H1 (cell line): ENCODE measurements around the gene SYT2. TPM values are rescaled to one million over a fixed set of nuclear protein-coding genes. Genes with fewer than 3 reads are reported as not detected.

Experiments
- CTCF ChIA-PET: fragments of 300-600 bp; sonication (Branson Sonifier 250); formaldehyde crosslinking; loops from one replicate; lab custom pipeline; 2021; ENCODE audit not compliant: partially characterized antibody; lab: Charles Lee
- POLR2A ChIA-PET: fragments of 300-600 bp; sonication (Branson Sonifier 250); formaldehyde crosslinking; loops from one replicate; lab custom pipeline; 2021; ENCODE audit warnings: inconsistent platforms; ENCODE audit not compliant: partially characterized antibody; lab: Charles Lee
- DNase-seq, 2 experiments: peaks; one replicate each; pipeline versions ENCODE4 v3.0.0 to v3.0.0-alpha.2; 2010 to 2022; ENCODE audit warnings: low spot score in 2 of 2, low read depth in 1 of 2, mixed read lengths in 1 of 2
- FAIRE-seq: peaks from 2 replicates; lab custom pipeline; 2011; peaks lifted over from hg19 to GRCh38; lab: Jason Lieb, UNC
- H2AFZ ChIP-seq: 2 replicates; pipeline ENCODE4 v1.8.1; 2012; ENCODE audit warnings: low read length, inconsistent platforms
- H2AK5ac ChIP-seq: 2 replicates; pipeline ENCODE4 v1.6.1; 2013; ENCODE audit warnings: low read depth, low read length
- H2BK120ac ChIP-seq: replicated peaks from 2 replicates; pipeline ENCODE3; 2013; ENCODE audit warnings: low read depth, low read length, inconsistent platforms
- H2BK12ac ChIP-seq: 2 replicates; pipeline ENCODE4 v1.6.1; 2013; ENCODE audit warnings: low read depth, low read length
- H2BK15ac ChIP-seq: 2 replicates; pipeline ENCODE4 v1.6.1; 2013; ENCODE audit warnings: low read length
- H2BK20ac ChIP-seq: 2 replicates; pipeline ENCODE4 v1.6.1; 2013; ENCODE audit warnings: low read length
- H2BK5ac ChIP-seq: 2 replicates; pipeline ENCODE4 v1.6.1; 2013; ENCODE audit warnings: low read depth, low read length
- H3K14ac ChIP-seq: 2 replicates; pipeline ENCODE4 v1.6.1; 2013; ENCODE audit warnings: inconsistent platforms; ENCODE audit not compliant: insufficient read length
- H3K18ac ChIP-seq: 2 replicates; pipeline ENCODE4 v1.6.1; 2013; ENCODE audit warnings: low read length; ENCODE audit errors: extremely low read depth
- H3K23ac ChIP-seq: 2 replicates; pipeline ENCODE4 v1.6.1; 2013; ENCODE audit warnings: inconsistent platforms; ENCODE audit not compliant: insufficient read length
- H3K23me2 ChIP-seq: 2 replicates; pipeline ENCODE4 v1.6.1; 2013; ENCODE audit warnings: low read depth, low read length
- H3K27ac ChIP-seq: 2 replicates; pipeline ENCODE4 v1.6.1; 2011; ENCODE audit warnings: low read depth, low read length, inconsistent platforms
- H3K27me3 ChIP-seq, 4 experiments: replicated peaks in 1 of 4; 1 replicate in 1 of 4; 2 replicates in 3 of 4; pipeline versions ENCODE4 v1.6.1 to v1.8.1; 2011 to 2013; ENCODE audit warnings: low read length in 3 of 4, mild to moderate bottlenecking in 3 of 4, inconsistent platforms in 2 of 4, mixed read lengths in 2 of 4, moderate library complexity in 1 of 4; ENCODE audit not compliant: control insufficient read depth in 3 of 4, insufficient read depth in 3 of 4; ENCODE audit errors: extremely low read depth in 1 of 4
- H3K36me3 ChIP-seq, 4 experiments: 2 replicates each; pipeline versions ENCODE4 v1.6.1 to v1.8.1; 2011 to 2013; ENCODE audit warnings: mild to moderate bottlenecking in 4 of 4, low read length in 3 of 4, moderate library complexity in 2 of 4, control low read depth in 1 of 4, inconsistent platforms in 1 of 4; ENCODE audit not compliant: insufficient read depth in 4 of 4, control insufficient read depth in 2 of 4
- H3K4ac ChIP-seq: replicated peaks from 2 replicates; pipeline ENCODE3; 2013; ENCODE audit warnings: low read length, low read depth, mixed read lengths, inconsistent platforms; ENCODE audit not compliant: insufficient read length
- H3K4me1 ChIP-seq, 4 experiments: replicated peaks in 1 of 4; 1 replicate in 1 of 4; 2 replicates in 3 of 4; pipeline versions ENCODE4 v1.6.1 to v1.8.1; 2011 to 2013; ENCODE audit warnings: low read length in 3 of 4, inconsistent platforms in 2 of 4, mixed read lengths in 1 of 4; ENCODE audit not compliant: insufficient read depth in 4 of 4, control insufficient read depth in 3 of 4
- H3K4me2 ChIP-seq, 2 experiments: 2 replicates each; pipeline versions ENCODE4 v1.6.1 to v1.8.1; 2011 to 2013; ENCODE audit warnings: low read depth in 2 of 2, low read length in 2 of 2, control low read depth in 1 of 2, inconsistent platforms in 1 of 2, mild to moderate bottlenecking in 1 of 2; ENCODE audit not compliant: insufficient read depth in 1 of 2
- H3K4me3 ChIP-seq, 4 experiments: fragments of 200-600, 300-600 bp in 1 of 4; sonication (generic), shearing (Covaris generic), sonication (Bioruptor Twin) in 1 of 4; 2 replicates each; pipeline versions ENCODE4 v1.5.1 to v1.8.1; 2011 to 2016; ENCODE audit warnings: low read length in 4 of 4, low read depth in 3 of 4, control low read depth in 2 of 4, inconsistent platforms in 2 of 4, mild to moderate bottlenecking in 2 of 4, mixed read lengths in 1 of 4, moderate library complexity in 1 of 4; ENCODE audit not compliant: insufficient read depth in 2 of 4; ENCODE audit errors: extremely low read depth in 1 of 4
- H3K56ac ChIP-seq: replicated peaks from 2 replicates; pipeline ENCODE3; 2013; ENCODE audit warnings: low read depth, mild to moderate bottlenecking, mixed read lengths, low read length, inconsistent platforms; ENCODE audit not compliant: insufficient read length
- H3K79me1 ChIP-seq: 2 replicates; pipeline ENCODE4 v1.6.1; 2013; ENCODE audit warnings: low read depth, low read length, control low read depth
- H3K79me2 ChIP-seq, 2 experiments: 2 replicates each; pipeline versions ENCODE4 v1.6.1 to v1.8.1; 2012 to 2013; ENCODE audit warnings: low read length in 2 of 2, mild to moderate bottlenecking in 2 of 2, inconsistent platforms in 1 of 2; ENCODE audit not compliant: insufficient read depth in 2 of 2, control insufficient read depth in 1 of 2
- H3K9ac ChIP-seq, 4 experiments: replicated peaks in 1 of 4; 1 replicate in 1 of 4; 2 replicates in 3 of 4; pipeline versions ENCODE4 v1.6.1 to v1.8.1; 2011 to 2013; ENCODE audit warnings: low read depth in 3 of 4, low read length in 3 of 4, control low read depth in 2 of 4, mild to moderate bottlenecking in 2 of 4, moderate library complexity in 2 of 4, inconsistent platforms in 1 of 4; ENCODE audit errors: extremely low read depth in 1 of 4
- H3K9me3 ChIP-seq, 2 experiments: 2 replicates each; pipeline versions ENCODE4 v1.6.1 to v1.8.1; 2012 to 2013; ENCODE audit warnings: mild to moderate bottlenecking in 2 of 2, moderate library complexity in 2 of 2, control low read depth in 1 of 2, inconsistent platforms in 1 of 2, low read depth in 1 of 2, low read length in 1 of 2, mixed read lengths in 1 of 2; ENCODE audit not compliant: insufficient read depth in 2 of 2
- H4K20me1 ChIP-seq, 2 experiments: replicated peaks in 1 of 2; 2 replicates each; pipeline versions ENCODE3 to v1.8.1; 2011 to 2013; ENCODE audit warnings: inconsistent platforms in 2 of 2, low read length in 2 of 2, mild to moderate bottlenecking in 1 of 2; ENCODE audit not compliant: insufficient read depth in 2 of 2, control insufficient read depth in 1 of 2
- H4K5ac ChIP-seq: 2 replicates; pipeline ENCODE4 v1.6.1; 2013; ENCODE audit warnings: low read length, low read depth, mixed read lengths, inconsistent platforms; ENCODE audit not compliant: insufficient read length
- H4K8ac ChIP-seq: 2 replicates; pipeline ENCODE4 v1.8.0; 2013; ENCODE audit warnings: mild to moderate bottlenecking, moderate library complexity, low read length, inconsistent platforms; ENCODE audit not compliant: insufficient read depth; ENCODE audit errors: extremely low read depth
- H4K91ac ChIP-seq: replicated peaks from 2 replicates; pipeline ENCODE3; 2013; ENCODE audit warnings: low read length, mixed read lengths, inconsistent platforms; ENCODE audit not compliant: insufficient read length
- CBX8 ChIP-seq: fragments of 300-800, 300-1000 bp; sonication (generic); IDR thresholded peaks from 2 replicates; pipeline ENCODE4 v1.7.1; 2016; ENCODE audit warnings: low read depth, low read length, borderline replicate concordance
- CTBP2 ChIP-seq: IDR thresholded peaks from 2 replicates; pipeline ENCODE4 v1.7.0; 2011; ENCODE audit warnings: borderline replicate concordance, mild to moderate bottlenecking, moderate library complexity, mixed read lengths, low read length; ENCODE audit not compliant: insufficient read depth, insufficient read length
- EP300 ChIP-seq, 2 experiments: IDR thresholded peaks; 1 replicate in 1 of 2; 2 replicates in 1 of 2; pipeline ENCODE4 v1.6.1; 2011 to 2012; ENCODE audit warnings: low read depth in 2 of 2, low read length in 2 of 2, mild to moderate bottlenecking in 2 of 2, borderline replicate concordance in 1 of 2, inconsistent platforms in 1 of 2, moderate library complexity in 1 of 2
- HDAC2 ChIP-seq, 2 experiments: fragments of 300-600 bp in 1 of 2; sonication (generic) in 1 of 2; IDR thresholded peaks; 2 replicates each; pipeline ENCODE4 v1.6.1; 2011 to 2012; ENCODE audit warnings: low read depth in 2 of 2, low read length in 2 of 2, mild to moderate bottlenecking in 2 of 2, moderate library complexity in 2 of 2, borderline replicate concordance in 1 of 2, inconsistent platforms in 1 of 2
- HDAC6 ChIP-seq: IDR thresholded peaks from one replicate; pipeline ENCODE4 v1.7.1; 2012; ENCODE audit warnings: low read depth, mild to moderate bottlenecking, inconsistent platforms, low read length, moderate library complexity
- KDM1A ChIP-seq: fragments of 200-600, 300-600 bp; sonication (generic); IDR thresholded peaks from 2 replicates; pipeline ENCODE4 v1.7.1; 2016; ENCODE audit warnings: mild to moderate bottlenecking, low read length, borderline replicate concordance
- MAFK ChIP-seq: IDR thresholded peaks from 2 replicates; pipeline ENCODE4 v1.6.1; 2012; ENCODE audit warnings: low read depth, mild to moderate bottlenecking, improper control_type of control experiment, low read length
- POLR2A ChIP-seq, 2 experiments: IDR thresholded peaks; 1 replicate in 1 of 2; 2 replicates in 1 of 2; pipeline ENCODE4 v1.6.1; 2011; ENCODE audit warnings: low read depth in 2 of 2, low read length in 2 of 2, mild to moderate bottlenecking in 2 of 2; ENCODE audit errors: control extremely low read depth in 1 of 2
- RAD21 ChIP-seq, 2 experiments: IDR thresholded peaks in 1 of 2; conservative IDR thresholded peaks in 1 of 2; 2 replicates each; pipeline ENCODE4 v1.6.1; 2011; ENCODE audit warnings: low read depth in 2 of 2, low read length in 2 of 2, improper control_type of control experiment in 1 of 2, inconsistent platforms in 1 of 2, mild to moderate bottlenecking in 1 of 2, moderate library complexity in 1 of 2
- RNF2 ChIP-seq: fragments of 200-900, 300-1000 bp; sonication (generic); IDR thresholded peaks from 2 replicates; pipeline ENCODE4 v1.7.1; 2016; ENCODE audit warnings: borderline replicate concordance, low read depth, mild to moderate bottlenecking, antibody characterized with exemption, low read length; ENCODE audit not compliant: poor library complexity, severe bottlenecking; ENCODE audit errors: missing control alignments
- SAP30 ChIP-seq: fragments of 300-600 bp; sonication (generic); IDR thresholded peaks from 2 replicates; pipeline ENCODE4 v1.7.1; 2012; ENCODE audit warnings: low read length, moderate library complexity, mild to moderate bottlenecking, inconsistent platforms; ENCODE audit not compliant: insufficient read depth, insufficient replicate concordance
- SIN3A ChIP-seq, 2 experiments: IDR thresholded peaks in 1 of 2; conservative IDR thresholded peaks in 1 of 2; 2 replicates each; pipeline ENCODE4 v1.6.1; 2011 to 2012; ENCODE audit warnings: low read length in 2 of 2, improper control_type of control experiment in 1 of 2, low read depth in 1 of 2, mild to moderate bottlenecking in 1 of 2
- SP4 ChIP-seq: IDR thresholded peaks from 2 replicates; pipeline ENCODE4 v1.6.1; 2012; ENCODE audit warnings: low read length, inconsistent platforms
- SUZ12 ChIP-seq: fragments of 200-600 bp; sonication (generic); IDR thresholded peaks from 2 replicates; pipeline ENCODE4 v1.6.1; 2012; ENCODE audit warnings: mild to moderate bottlenecking, inconsistent platforms, low read length, moderate library complexity, mixed read lengths
- polyA plus RNA-seq, 7 experiments: library from polyadenylated mRNA; depleted of rRNA in 3 of 7; stranded (reverse) in 5 of 7; unstranded in 2 of 7; fragments of >200 nt in 5 of 7; fragments of 200-250 nt in 2 of 7; gene quantifications; 1 replicate in 5 of 7; 2 replicates in 1 of 7; 4 replicates in 1 of 7; pipeline versions ENCODE4 v1.2.1 to v1.2.3, GENCODE V29; 2011 to 2013; ENCODE audit warnings: missing spikeins in 2 of 7, mixed read lengths in 2 of 7
- total RNA-seq: library from RNA; stranded (reverse); fragmentation: NEBNext Ultra II Directional; extraction: Animal tissue kit (Norgen Biotek cat#: 25700); gene quantifications from 2 replicates; pipeline ENCODE4 v1.2.1, GENCODE V29; 2021

The SYT2 gene
- total and polyA plus RNA-seq, 2 of the 8 experiments (the other 6 are each of a cell fraction or from before 2014, with no cell fraction given): 2.8 to 11.0 TPM

DNA sequence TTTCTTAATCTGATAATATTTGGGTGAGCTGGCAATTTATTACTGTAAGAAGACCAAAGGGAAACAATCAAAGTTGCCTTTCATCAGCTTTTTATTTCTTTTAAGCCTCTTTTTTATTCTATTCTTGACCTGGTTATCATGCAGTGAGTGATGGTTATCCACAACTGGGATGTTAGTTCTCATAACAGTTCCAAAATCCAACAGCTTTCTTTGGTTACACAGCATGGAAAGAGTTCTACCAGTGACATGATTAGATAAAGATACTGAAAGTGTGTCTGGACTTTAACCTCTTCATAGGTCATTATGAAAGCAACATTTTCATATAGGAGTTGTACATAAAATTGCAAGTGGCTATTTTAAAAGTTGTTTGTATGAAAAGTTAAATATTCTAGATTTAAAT, 163.0 kb downstream of the SYT2 start:
- no peak overlapping the region for H2BK5ac ChIP-seq
- H3K18ac ChIP-seq: no peak overlapping the region
- no peak overlapping the region for H4K8ac ChIP-seq
- H2BK20ac ChIP-seq: no peak overlapping the region
- no peaks in the 10 kb centered on the region for H3K79me1 ChIP-seq
- no peak for FAIRE-seq
- no peak overlapping the region for H3K14ac ChIP-seq
- no peak overlapping the region for H2AFZ ChIP-seq
- no peak overlapping the region for H2AK5ac ChIP-seq
- DNase-seq: no peak
- H3K4ac ChIP-seq: no peak overlapping the region
- no peak overlapping the region for H3K9ac ChIP-seq
- H3K36me3 ChIP-seq: no peaks in the 10 kb centered on the region
- no peak overlapping the region for H2BK15ac ChIP-seq
- no peaks in the 10 kb centered on the region for H3K79me2 ChIP-seq
- POLR2A ChIA-PET: no interaction called here
- no peak overlapping the region for H4K91ac ChIP-seq
- no peaks in the 10 kb centered on the region for H3K23me2 ChIP-seq
- no peak overlapping the region for H3K4me3 ChIP-seq
- no peak overlapping the region for H3K4me2 ChIP-seq
- H3K23ac ChIP-seq: no peak overlapping the region
- H4K20me1 ChIP-seq: no peaks in the 10 kb centered on the region
- H4K5ac ChIP-seq: no peak overlapping the region
- CTCF ChIA-PET: interaction anchor here (0.6 to 3.6 kb wide), 5 partner anchors 15 to 1103 kb away, joined by 3 to 11 read pairs (median 3); no protein-coding TSS in a partner anchor
- H3K56ac ChIP-seq: no peak overlapping the region
- no peaks in the 10 kb centered on the region for H3K27me3 ChIP-seq
- no peak overlapping the region for H3K27ac ChIP-seq
- H2BK12ac ChIP-seq: no peak overlapping the region
- no peak overlapping the region for H2BK120ac ChIP-seq
- H3K9me3 ChIP-seq: no peaks in the 10 kb centered on the region
- H3K4me1 ChIP-seq: no peaks in the 10 kb centered on the region
- no peak for TF ChIP-seq MAFK
- TF ChIP-seq SP4: no peak
- TF ChIP-seq SIN3A (conservative IDR thresholded peaks at IDR 0.05 in 1 of 2, IDR thresholded peaks at IDR 0.05 in 1 of 2; ENCODE audit: low read depth in 1 of 2, low read length in 2 of 2): no peak
- TF ChIP-seq POLR2A (IDR thresholded peaks at IDR 0.05; ENCODE audit: control extremely low read depth in 1 of 2, low read depth in 2 of 2, low read length in 2 of 2): no peak
- no peak for TF ChIP-seq KDM1A
- TF ChIP-seq SUZ12: no peak
- TF ChIP-seq RAD21 (IDR thresholded peaks at IDR 0.05 in 1 of 2, conservative IDR thresholded peaks at IDR 0.05 in 1 of 2; ENCODE audit: low read depth in 2 of 2, low read length in 2 of 2): no peak
- no peak for TF ChIP-seq SAP30
- TF ChIP-seq HDAC6: no peak
- no peak for TF ChIP-seq HDAC2 (IDR thresholded peaks at IDR 0.05; ENCODE audit: borderline replicate concordance in 1 of 2, low read depth in 2 of 2, low read length in 2 of 2)
- no peak for TF ChIP-seq EP300 (IDR thresholded peaks at IDR 0.05; ENCODE audit: borderline replicate concordance in 1 of 2, low read depth in 2 of 2, low read length in 2 of 2)
- no peak for TF ChIP-seq CTBP2
- no peak for TF ChIP-seq CBX8
- TF ChIP-seq RNF2: no peak
